HG02970 (cell line): Measurements from ENCODE around the gene RXYLT1.
"Not testable (repeated sequence)": the region's sequence is repeated elsewhere in the genome, so short reads cannot be mapped to it uniquely, and the experiment has no call there.

Source experiments
- ATAC-seq: cut with Tn5 transposase; IDR thresholded peaks from one replicate; pipeline ENCODE4 v1.9.1; 2021; ENCODE audit warnings: mild to moderate bottlenecking, moderate library complexity, moderate number of reproducible peaks; ENCODE audit not compliant: unreplicated experiment, low FRiP score

Gene RXYLT1, protein sequence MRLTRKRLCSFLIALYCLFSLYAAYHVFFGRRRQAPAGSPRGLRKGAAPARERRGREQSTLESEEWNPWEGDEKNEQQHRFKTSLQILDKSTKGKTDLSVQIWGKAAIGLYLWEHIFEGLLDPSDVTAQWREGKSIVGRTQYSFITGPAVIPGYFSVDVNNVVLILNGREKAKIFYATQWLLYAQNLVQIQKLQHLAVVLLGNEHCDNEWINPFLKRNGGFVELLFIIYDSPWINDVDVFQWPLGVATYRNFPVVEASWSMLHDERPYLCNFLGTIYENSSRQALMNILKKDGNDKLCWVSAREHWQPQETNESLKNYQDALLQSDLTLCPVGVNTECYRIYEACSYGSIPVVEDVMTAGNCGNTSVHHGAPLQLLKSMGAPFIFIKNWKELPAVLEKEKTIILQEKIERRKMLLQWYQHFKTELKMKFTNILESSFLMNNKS

DNA sequence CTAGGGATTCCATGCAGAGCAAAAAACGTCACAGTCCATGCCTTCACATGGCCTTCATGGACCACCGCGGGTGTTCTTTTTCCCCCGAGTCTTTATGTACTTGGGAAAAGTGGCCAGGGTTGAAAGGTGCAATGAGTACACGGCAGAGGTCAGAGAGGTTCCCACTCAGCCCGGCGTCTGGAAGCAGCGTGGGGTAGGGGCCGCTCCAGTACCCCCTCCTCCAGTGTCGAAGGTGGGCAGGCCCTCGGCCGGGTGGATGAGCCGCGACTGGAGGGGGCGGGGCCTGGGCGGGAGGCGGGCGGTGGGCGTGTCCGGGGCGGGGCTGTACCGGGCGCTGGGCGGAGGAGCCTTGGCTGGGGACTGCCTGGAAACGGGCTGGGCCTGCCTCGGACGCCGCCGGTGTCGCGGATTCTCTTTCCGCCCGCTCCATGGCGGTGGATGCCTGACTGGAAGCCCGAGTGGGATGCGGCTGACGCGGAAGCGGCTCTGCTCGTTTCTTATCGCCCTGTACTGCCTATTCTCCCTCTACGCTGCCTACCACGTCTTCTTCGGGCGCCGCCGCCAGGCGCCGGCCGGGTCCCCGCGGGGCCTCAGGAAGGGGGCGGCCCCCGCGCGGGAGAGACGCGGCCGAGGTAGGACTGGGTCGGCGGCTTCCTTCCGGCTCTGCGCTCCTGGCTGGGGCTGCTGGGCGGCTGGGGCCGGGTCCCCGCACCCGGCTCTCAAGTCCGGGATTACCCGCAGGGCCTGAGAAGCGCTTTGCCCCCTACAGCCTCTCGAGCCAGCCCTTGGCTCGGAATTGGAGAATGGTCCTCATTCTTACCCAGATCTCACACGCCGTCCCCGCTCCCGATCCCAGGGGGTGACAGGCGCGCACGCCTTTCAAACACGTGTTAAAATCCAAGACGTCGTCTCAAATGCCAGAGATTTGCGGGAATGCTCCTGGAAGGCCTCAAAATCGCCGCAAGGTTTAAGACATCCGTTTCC lies at the start of gene RXYLT1:
TSS of gene RXYLT1 (plus strand) at position 412 of the 984 bp plus-strand sequence. CDS start at position 464, 52 bp downstream.
- peak; percentile 98 for ATAC-seq

DNA sequence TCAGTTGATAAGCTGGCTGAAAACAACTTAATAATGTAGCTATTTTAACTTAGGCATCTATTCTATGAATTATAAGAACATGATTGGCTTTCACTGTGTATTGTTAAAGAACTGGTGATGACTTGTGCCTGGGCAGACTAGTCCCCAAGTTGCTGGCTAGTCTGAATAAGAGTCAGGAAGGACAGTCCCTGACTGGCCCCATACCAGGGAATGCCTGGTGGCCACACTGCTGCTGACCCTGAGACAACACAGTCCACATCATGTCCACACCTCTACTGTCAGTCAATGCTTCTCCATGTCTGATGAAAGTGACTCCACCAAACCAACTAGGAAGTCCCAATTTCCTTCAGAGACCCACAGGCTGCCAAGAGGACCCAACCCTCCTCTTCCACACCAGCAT lies 46.9 kb upstream of the RXYLT1 start:
- not testable (repeated sequence) for ATAC-seq

DNA sequence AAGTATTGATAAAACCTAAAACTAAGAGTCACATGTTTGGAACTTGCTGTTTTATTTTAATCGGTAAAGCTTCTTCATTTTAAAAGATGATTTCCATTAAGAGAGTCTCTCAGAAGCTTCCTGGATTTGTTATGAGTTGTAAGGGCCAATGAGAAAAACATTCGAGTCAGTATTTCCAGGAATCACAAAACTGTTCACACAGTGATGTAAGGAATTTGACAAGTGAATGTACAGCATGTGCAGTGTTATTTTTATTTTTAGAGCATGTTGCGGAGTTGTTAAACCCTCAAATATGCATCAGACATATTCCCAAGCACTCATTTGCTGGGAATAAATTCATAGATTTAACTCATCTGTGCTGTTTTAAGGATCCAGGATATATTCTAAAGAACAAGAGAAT lies 46.1 kb upstream of the RXYLT1 start:
- ATAC-seq = not testable (repeated sequence)

DNA sequence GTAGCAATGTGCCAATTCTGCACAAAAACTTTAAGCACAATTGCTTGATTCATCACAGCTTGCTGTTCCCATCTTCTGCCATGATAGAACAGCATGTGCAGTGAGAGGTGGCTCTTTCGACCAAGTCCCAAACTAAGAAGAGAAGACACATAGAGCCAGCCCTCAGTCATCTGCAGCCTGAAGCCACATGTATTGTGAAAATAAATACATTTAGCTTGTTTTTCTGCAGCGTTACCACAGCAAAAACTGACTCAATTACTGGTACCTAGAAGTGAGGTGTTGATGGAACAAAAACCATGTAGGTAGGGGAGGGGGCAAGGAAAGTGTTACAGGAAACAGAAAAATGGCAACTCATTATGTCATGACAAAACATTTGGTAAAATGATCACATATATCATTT lies 39.2 kb upstream of the RXYLT1 start:
- not testable (repeated sequence) for ATAC-seq

DNA sequence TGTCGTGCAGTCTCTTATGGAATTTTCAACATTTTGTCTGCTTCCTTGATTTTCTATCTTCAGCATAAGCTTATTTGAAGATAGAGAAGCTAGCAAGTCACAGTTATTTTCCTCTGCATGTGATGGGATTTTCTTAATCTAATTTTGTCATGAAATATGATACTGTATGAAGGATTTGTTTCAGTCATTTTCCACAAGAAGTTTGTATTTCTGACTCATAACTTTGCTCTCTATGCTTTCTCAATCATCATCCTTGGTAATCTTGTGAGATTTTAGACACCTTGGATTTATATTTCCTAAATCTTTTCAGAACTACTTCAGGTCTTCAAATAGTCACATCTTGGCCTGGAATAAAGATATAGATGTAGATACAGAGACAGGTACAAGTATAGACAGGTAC lies 38.3 kb upstream of the RXYLT1 start:
- ATAC-seq = not testable (repeated sequence)

DNA sequence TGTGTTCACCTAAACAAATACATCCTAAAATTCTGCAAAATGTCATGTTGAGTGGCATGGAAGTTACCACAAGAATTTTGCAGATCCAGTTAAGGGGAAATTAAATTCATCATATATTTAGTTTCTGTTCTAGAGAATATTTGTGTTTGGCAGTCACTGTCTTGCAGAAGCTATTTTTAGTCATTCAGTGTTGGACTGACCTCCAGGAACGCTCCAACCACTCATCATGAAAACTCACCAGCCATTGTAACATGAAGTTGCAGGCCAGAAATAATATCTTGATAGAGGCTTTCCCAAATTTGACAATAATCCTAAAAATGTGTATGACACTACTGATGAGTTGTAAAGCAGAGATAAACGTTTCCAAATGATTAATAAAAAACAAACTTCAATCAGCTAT lies 35.6 kb upstream of the RXYLT1 start:
- not testable (repeated sequence) for ATAC-seq

DNA sequence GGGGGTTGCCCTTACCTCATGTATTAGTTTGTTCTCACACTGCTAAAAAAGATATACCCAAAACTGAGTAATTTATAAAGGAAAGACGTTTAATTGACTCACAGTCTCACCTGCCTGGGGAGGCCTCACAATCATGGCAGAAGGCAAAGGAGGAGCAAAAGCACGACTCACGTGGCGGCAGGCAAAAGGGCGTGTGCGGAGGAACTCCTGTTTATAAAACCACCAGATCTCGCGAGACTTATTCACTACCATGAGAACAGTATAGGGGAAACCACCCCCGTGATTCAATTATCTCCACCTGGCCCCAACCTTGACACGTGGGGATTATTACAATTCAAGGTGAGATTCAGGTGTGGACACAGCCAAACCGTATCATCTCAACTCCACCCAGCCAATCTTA lies 33.2 kb upstream of the RXYLT1 start:
- not testable (repeated sequence) for ATAC-seq

DNA sequence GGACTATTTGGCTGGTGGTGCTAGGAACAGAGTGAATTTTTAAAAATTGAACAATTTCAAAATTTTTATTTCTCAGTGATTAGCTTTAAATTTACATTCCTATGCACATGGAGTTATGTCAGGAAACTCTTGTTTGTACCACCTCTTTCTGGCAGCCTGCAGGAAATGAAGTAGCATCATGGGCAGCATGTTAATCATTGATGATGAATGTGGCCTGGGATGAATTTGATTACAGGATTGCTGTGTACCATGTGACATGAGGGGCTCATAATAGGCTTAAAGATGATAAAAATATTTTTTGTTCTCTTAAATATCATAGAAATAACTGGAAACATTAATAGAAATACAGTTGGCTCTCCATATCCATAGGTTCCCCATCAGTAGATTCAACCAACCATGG lies 32.6 kb upstream of the RXYLT1 start:
- ATAC-seq = not testable (repeated sequence)

DNA sequence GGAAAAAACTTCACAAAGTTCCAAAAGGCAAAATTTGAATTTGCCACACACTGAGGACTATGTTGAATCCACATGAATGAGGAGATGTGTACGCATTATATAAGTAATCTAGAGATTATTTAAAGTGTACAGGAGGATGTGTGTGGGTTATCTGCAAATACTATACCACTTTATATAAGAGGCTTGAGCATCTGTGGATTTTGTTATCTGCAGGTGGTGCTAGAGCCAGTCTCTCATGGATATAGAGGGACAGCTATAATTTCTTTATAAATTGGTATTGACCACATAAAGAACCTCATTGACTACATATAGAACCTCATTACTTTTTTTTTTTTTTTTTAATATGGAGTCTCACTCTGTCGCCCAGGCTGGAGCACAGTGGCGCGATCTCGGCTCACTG lies 32.2 kb upstream of the RXYLT1 start:
- no peak for ATAC-seq

DNA sequence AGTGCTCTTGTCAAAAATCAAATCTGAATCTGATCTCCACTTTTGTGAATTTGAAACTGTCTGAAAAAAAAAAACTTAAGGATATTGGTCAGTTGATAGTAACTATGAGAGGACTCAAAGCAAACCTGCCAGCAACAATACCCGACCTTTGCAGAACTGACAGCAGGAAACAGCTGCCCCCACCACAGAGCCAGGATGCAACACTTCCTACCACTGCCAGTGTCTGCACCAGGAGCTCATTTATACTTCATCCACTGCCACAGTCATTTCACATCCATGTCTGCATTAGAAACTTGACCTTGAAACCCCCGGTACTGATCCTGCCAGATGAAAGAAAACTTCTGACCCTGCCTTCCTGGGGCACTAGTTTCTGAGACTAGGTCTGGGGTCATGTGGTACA lies 27.4 kb upstream of the RXYLT1 start:
- no peak for ATAC-seq

DNA sequence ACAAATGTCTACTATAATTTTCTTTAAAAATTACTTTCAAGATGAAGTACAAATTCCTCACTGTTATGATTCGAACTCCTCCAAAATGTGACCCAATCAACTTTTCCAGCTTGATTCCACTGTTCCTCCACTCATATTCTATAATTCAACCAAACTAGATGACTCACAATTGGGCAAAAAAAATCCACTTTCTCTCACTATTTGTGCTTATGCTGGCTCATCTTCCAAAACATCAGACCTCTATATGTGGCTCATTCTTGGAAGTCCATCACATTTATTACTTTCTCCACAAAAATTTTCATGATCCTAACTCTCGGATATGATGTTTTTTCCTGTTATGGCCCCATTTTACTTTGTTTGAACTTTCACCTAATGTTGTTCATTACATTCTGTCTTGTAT lies 26.9 kb upstream of the RXYLT1 start:
- no peak for ATAC-seq

DNA sequence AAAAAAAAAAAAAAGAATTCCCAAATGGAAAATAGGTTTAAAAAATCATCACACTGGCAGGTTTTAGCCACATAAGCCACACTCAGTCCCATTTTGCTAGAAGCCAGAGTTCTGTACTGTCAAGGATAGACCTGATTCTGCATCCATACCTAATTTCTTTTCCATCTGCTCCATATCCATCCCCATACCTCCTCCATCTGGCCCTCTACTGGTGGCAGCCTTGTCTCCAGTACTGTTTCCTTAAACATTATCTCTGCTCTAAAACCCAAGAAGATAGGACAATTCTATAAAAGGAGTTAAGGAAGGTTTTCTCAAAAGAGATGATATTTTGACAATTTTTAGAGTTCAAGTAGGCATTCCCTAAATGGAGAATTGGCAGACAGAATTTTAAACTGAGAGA lies 26.0 kb upstream of the RXYLT1 start:
- ATAC-seq = no peak

DNA sequence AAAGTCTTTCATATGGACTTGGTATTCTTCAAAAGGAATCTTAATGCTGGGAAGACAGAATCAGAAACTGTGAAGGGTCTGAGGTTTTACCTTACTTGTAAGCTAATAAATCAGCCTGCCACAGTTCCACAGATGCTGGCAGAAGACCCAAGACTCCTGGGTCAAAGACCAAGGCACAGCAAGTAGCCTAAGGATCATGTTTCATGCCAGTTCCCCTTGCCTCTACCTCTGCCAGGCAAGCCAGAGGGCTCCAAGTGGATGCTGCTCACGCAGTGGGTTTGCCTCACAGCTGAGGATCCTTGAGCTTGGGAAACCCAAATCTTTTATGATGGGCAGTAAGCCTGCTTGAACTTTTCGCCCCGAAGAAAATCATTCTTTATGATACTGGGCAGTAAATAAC lies 15.2 kb upstream of the RXYLT1 start:
- ATAC-seq = no peak

DNA sequence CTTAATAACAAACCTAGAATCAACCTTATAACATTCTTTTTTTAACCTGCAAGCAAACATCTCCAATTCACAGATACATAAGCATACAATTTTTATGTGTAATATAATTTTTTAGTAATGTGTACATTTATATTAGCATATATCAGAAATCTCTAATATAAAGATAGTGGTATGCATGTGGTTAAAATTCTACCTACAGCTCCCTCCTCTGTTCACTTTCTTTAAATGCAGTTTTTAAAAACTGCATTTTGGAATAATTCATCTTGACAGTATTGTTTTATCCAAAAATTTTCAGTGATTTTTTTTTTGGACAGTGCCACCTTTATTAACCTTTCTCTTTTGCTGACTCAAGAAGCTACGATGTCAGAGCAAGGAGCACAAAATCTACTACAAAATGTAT lies 13.2 kb upstream of the RXYLT1 start:
- no peak for ATAC-seq

DNA sequence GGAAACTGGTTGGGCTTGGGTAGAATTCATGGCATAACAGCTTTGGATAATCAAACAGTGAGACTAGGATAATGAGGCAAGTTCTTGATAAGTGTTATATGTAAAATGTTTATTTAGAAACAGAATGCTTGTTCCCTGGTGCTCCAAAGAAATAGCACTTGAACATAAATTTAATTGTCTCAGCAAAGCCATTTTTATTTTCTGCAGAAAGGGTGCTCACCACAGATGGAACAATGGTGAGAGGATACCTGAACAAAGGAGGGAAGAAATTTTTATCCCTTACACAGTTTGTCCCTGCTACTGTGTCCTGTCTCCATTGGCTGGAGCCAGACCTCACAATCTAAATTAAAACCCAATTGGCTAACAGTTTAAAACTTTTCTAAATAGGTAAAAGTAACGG lies 9.3 kb upstream of the RXYLT1 start:
- no peak for ATAC-seq

DNA sequence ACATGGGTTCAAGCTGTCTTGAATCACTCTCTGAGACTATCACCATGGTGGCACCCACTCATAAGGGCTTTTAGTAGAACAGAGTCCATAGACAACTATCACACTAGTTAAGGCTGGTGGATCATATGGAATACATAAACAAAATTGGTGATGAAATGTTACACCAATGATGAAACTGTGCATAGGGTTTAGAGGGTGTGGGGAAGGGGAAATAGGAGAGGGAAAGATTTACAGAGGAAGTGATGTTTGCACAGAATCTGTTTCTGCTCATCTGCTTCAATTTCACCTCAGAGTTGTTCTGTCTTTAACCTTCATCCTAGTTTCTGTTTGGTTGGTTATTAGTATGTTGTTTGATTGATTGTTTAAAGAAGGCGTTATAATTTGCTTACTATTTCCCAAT lies 2.4 kb upstream of the RXYLT1 start:
- no peak for ATAC-seq

DNA sequence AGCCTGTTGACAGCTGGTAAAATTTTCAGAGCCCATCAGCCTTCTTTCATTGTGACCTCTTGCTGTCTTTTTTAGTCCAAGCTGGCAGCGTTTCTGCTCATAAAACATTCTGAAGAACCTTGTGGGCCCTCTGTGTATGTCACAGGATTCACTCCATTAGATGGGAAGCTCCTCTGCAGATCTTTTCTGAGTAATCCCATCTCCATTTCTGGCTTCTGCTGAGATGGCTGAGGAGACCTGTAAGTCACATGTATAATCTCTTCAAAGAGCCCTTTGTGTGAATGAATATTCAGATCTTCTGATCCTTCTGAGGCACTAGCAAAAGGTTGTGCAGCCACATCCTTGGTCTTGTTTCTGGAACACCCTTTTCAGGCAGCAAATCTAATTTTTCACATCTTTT lies 2.8 kb downstream of the RXYLT1 start:
- no peak for ATAC-seq

DNA sequence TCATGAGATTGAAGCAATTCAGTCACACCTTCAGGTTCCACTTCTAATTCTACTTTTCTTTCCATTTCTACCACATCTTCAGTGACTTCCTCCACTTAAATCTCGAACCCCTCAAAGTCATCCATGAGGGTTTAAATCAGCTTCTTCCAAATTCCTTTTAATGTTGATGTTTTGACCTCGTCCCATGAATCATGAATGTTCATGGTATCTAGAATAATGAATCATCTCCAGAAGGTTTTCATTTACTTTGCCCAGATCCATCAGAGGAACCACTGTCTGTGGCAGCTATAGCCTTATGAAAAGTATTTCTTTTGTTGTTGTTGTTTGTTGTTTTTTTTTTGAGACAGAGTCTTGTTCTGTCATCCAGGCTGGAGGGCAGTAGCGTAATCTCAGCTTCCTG lies 7.6 kb downstream of the RXYLT1 start:
- no peak for ATAC-seq

DNA sequence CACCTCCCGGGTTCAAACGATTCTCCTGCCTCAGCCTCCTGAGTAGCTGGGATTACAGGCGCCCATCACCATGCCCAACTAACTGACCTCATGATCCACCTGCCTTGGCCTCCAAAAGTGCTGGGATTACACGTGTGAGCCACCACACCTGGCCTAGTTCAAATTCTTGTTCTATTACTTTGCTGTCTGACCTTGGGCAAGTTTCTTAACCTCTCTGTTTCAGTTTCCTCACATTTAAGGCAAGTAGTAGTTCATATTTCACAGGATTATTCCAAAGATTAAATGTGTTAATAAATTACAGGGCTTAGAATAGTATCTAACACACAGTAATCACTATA lies 10.9 kb downstream of the RXYLT1 start:
- no peak for ATAC-seq

DNA sequence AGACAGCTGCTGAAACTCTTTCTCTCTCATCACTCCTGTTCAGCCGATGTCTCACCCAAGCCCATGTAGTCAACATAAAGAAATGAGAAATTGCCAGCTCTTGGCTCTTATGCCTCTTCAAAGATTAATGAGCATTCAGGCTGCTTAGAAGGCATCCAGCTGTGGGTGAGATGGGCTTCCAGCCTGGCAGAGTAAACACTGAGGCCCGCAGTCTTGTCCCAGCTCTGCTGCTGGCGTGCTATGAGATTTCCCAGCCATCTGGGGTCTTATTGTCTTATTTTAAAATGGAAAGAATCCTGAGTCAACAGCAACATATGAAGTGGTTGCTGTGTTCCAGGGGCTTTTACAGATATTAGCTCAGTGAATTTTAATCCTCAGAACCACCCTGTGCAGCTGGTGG lies 12.6 kb downstream of the RXYLT1 start:
- ATAC-seq = no peak

DNA sequence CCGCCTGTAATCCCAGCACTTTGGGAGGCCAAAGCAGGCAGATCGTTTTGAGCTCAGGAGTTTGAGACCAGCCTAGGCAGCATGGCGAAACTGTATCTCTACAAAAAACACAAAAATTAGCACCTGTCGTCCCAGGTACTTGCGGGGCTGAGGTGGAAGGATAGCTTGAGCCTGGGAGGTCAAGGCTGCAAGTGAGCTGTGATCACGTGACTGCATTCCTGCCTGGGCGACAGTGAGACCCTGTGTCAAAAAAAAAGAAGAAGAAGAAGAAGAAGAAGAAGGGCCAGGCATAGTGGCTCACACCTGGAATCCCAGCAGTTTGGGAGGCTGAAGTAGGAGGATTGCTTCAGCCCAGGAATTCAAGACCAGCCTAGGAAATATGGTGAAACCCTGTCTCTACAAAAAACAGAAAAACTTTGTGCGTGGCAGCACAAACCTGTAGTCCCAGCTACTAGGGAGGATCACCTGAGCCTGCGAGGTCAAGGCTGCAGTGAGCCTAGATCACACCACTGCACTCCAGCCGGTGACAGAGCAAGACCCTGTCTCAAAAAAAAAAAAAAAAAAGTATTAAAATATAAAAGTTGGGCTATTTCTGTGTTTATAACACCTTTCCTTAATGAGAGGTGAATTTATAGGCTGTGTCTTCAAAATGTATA lies 15.5 kb downstream of the RXYLT1 start:
- no peak for ATAC-seq
